Keratinocyte (primary cell): ENCODE results near the gene SAMM50. TPM values are rescaled to one million over a fixed set of nuclear protein-coding genes. Genes with fewer than 3 reads are reported as not detected.

Source experiments
- DNase-seq: peaks from one replicate; pipeline ENCODE4 v3.0.0-alpha.2; 2011; ENCODE audit warnings: low read depth, missing footprints, low spot score
- FAIRE-seq: peaks from 2 replicates; lab custom pipeline; 2011; peaks lifted over from hg19 to GRCh38; lab: Jason Lieb, UNC
- H2AFZ ChIP-seq: 2 replicates; pipeline ENCODE4 v1.6.0; 2012; ENCODE audit warnings: low read length, control low read depth, inconsistent platforms; ENCODE audit not compliant: control insufficient read depth
- H3K27ac ChIP-seq: 2 replicates; pipeline ENCODE4 v1.5.1; 2011; ENCODE audit warnings: low read length; ENCODE audit not compliant: control insufficient read depth, insufficient read depth
- H3K27me3 ChIP-seq: 3 replicates; pipeline ENCODE4 v1.6.0; 2011; ENCODE audit warnings: low read length; ENCODE audit not compliant: control insufficient read depth, insufficient read depth; ENCODE audit errors: extremely low read depth
- H3K36me3 ChIP-seq, 2 experiments: 2 replicates in 1 of 2; 3 replicates in 1 of 2; pipeline ENCODE4 v1.5.1; 2011; ENCODE audit warnings: low read length in 2 of 2, mild to moderate bottlenecking in 1 of 2; ENCODE audit not compliant: control insufficient read depth in 2 of 2, insufficient read depth in 2 of 2; ENCODE audit errors: extremely low read depth in 1 of 2
- H3K4me1 ChIP-seq: 3 replicates; pipeline ENCODE4 v1.5.1; 2011; ENCODE audit warnings: low read length; ENCODE audit not compliant: control insufficient read depth, insufficient read depth; ENCODE audit errors: extremely low read depth
- H3K4me2 ChIP-seq: 3 replicates; pipeline ENCODE4 v1.6.0; 2011; ENCODE audit warnings: low read depth, low read length; ENCODE audit not compliant: control insufficient read depth, insufficient read depth; ENCODE audit errors: extremely low read depth
- H3K4me3 ChIP-seq, 3 experiments: fragments of 200-600 bp in 1 of 3; sonication (generic) in 1 of 3; 2 replicates in 2 of 3; 3 replicates in 1 of 3; pipeline ENCODE4 v1.5.1; 2011 to 2016; ENCODE audit warnings: low read length in 3 of 3, mild to moderate bottlenecking in 3 of 3, control low read depth in 2 of 3, inconsistent platforms in 1 of 3, low read depth in 1 of 3, mixed read lengths in 1 of 3, mixed run types in 1 of 3, moderate library complexity in 1 of 3; ENCODE audit not compliant: control insufficient read depth in 2 of 3, insufficient read depth in 2 of 3; ENCODE audit errors: extremely low read depth in 1 of 3
- H3K79me2 ChIP-seq: 2 replicates; pipeline ENCODE4 v1.6.0; 2012; ENCODE audit warnings: low read length; ENCODE audit not compliant: control insufficient read depth, insufficient read depth
- H3K9ac ChIP-seq: 3 replicates; pipeline ENCODE4 v1.6.0; 2011; ENCODE audit warnings: low read length; ENCODE audit not compliant: control insufficient read depth, insufficient read depth; ENCODE audit errors: extremely low read depth
- H3K9me1 ChIP-seq: 3 replicates; pipeline ENCODE4 v1.6.0; 2011; ENCODE audit warnings: low read length; ENCODE audit not compliant: control insufficient read depth, insufficient read depth; ENCODE audit errors: extremely low read depth
- H3K9me3 ChIP-seq: 2 replicates; pipeline ENCODE4 v1.5.1; 2012; ENCODE audit warnings: low read depth, low read length; ENCODE audit not compliant: control insufficient read depth
- H4K20me1 ChIP-seq: 3 replicates; pipeline ENCODE4 v1.6.0; 2011; ENCODE audit warnings: low read length; ENCODE audit not compliant: control insufficient read depth, insufficient read depth; ENCODE audit errors: extremely low read depth
- CTCF ChIP-seq, 3 experiments: IDR thresholded peaks in 1 of 3; conservative IDR thresholded peaks in 1 of 3; optimal IDR thresholded peaks in 1 of 3; 2 replicates in 2 of 3; 3 replicates in 1 of 3; pipeline versions ENCODE3 to v1.5.1; 2011; ENCODE audit warnings: low read length in 3 of 3, mild to moderate bottlenecking in 3 of 3, moderate library complexity in 2 of 3, control low read depth in 1 of 3, inconsistent platforms in 1 of 3; ENCODE audit not compliant: insufficient read depth in 2 of 3; ENCODE audit errors: extremely low read depth in 1 of 3
- EZH2 ChIP-seq: IDR thresholded peaks from one replicate; pipeline ENCODE4 v1.6.1; 2012; ENCODE audit warnings: inconsistent platforms, mild to moderate bottlenecking, low read length, moderate library complexity
- dilution Hi-C: fragments of 300-500 bp; cut with MboI; formaldehyde crosslinking; loops from one replicate; pipeline ENCODE4 v1.7.0; 2020; ENCODE audit warnings: low sequenced_read_pairs; ENCODE audit not compliant: extremely low pct_ligation_motif_present
- polyA plus RNA-seq, 5 experiments: library from polyadenylated mRNA; depleted of rRNA in 3 of 5; stranded (reverse) in 3 of 5; stranded (forward) in 1 of 5; unstranded in 1 of 5; fragments of >200 nt; gene quantifications; 1 replicate in 1 of 5; 2 replicates in 3 of 5; 3 replicates in 1 of 5; pipeline versions ENCODE4 v1.2.1 to v1.2.3, GENCODE V29; 2011 to 2012; ENCODE audit warnings: missing spikeins in 2 of 5, low read depth in 1 of 5, low replicate concordance in 1 of 5

SAMM50 gene
- polyA plus RNA-seq, 1 donor (not counting 4 experiments of a cell fraction or from before 2014, with no cell fraction given), result 54.6 TPM

GRCh38 chr22:44019416-44019815 lies 64.2 kb downstream of the SAMM50 start:
- H4K20me1 ChIP-seq, result no peaks in the 10 kb centered on the region
- H2AFZ ChIP-seq, result no peak overlapping the region
- no peaks in the 10 kb centered on the region for H3K9me3 ChIP-seq
- no peaks in the 10 kb centered on the region for H3K79me2 ChIP-seq
- H3K4me1 ChIP-seq, result peaks cover 11% of the 10 kb centered on the region
- peaks cover 2% of the 10 kb centered on the region for H3K9me1 ChIP-seq
- H3K4me3 ChIP-seq, result no peak overlapping the region
- DNase-seq (no peak), FAIRE-seq (no peak)
- no peak overlapping the region for H3K4me2 ChIP-seq
- no peaks in the 10 kb centered on the region for H3K27me3 ChIP-seq
- H3K36me3 ChIP-seq, result no peaks in the 10 kb centered on the region
- H3K9ac ChIP-seq, result no peak overlapping the region
- dilution Hi-C loops, result no loop called here
- TF ChIP-seq CTCF (optimal IDR thresholded peaks at IDR 0.05 in 1 of 3, IDR thresholded peaks at IDR 0.05 in 1 of 3, conservative IDR thresholded peaks at IDR 0.05 in 1 of 3; ENCODE audit: extremely low read depth in 1 of 3, insufficient read depth in 2 of 3, low read length in 3 of 3) (no peak), EZH2 (no peak)
- H3K27ac ChIP-seq, result no peak overlapping the region

- no peak for DNase-seq
- no peak for TF ChIP-seq EZH2
- no peak for TF ChIP-seq CTCF (optimal IDR thresholded peaks at IDR 0.05 in 1 of 3, IDR thresholded peaks at IDR 0.05 in 1 of 3, conservative IDR thresholded peaks at IDR 0.05 in 1 of 3; ENCODE audit: extremely low read depth in 1 of 3, insufficient read depth in 2 of 3, low read length in 3 of 3)
- H3K4me1 ChIP-seq, result peaks cover 11% of the 10 kb centered on the region
- no peaks in the 10 kb centered on the region for H3K27me3 ChIP-seq
- no peak overlapping the region for H3K9ac ChIP-seq
- no peaks in the 10 kb centered on the region for H3K79me2 ChIP-seq
- H3K4me3 ChIP-seq, result no peak overlapping the region
- H3K36me3 ChIP-seq, result no peaks in the 10 kb centered on the region
- H3K9me3 ChIP-seq, result no peaks in the 10 kb centered on the region
- FAIRE-seq, result no peak
- peaks cover 2% of the 10 kb centered on the region for H3K9me1 ChIP-seq
- H3K27ac ChIP-seq, result no peak overlapping the region
- dilution Hi-C loops, result no loop called here
- H2AFZ ChIP-seq, result no peak overlapping the region
- H4K20me1 ChIP-seq, result no peaks in the 10 kb centered on the region
- no peak overlapping the region for H3K4me2 ChIP-seq
Measured at GRCh38 chr22:44019846-44020245, 64.6 kb downstream of the SAMM50 start.
